A549 (cell line): ENCODE measurements around the gene KCNMA1. TPM values are rescaled to one million over a fixed set of nuclear protein-coding genes. Genes with fewer than 3 reads are reported as not detected.

Source experiments
- ATAC-seq, 2 experiments: fragments of 200-7000 bp in 1 of 2; fragments of >200 bp in 1 of 2; cut with Nextera tagmentation in 1 of 2; cut with Tn5 transposase in 1 of 2; 3 replicates each; pipeline versions ENCODE4 v1.8.0 to v1.9.1; 2018 to 2020; ENCODE audit warnings: mild to moderate bottlenecking in 1 of 2, moderate library complexity in 1 of 2
- CTCF ChIA-PET: fragments of 300-600 bp; sonication (Branson Sonifier 250); formaldehyde crosslinking; extraction: SDS; loops from one replicate; lab custom pipeline; 2021; ENCODE audit warnings: antibody characterized with exemption, inconsistent platforms; lab: Yijun Ruan, JAX
- POLR2A ChIA-PET: fragments of 350-600 bp; formaldehyde crosslinking; extraction: SDS; loops from one replicate; lab custom pipeline; 2021; ENCODE audit warnings: antibody characterized with exemption, inconsistent platforms; lab: Yijun Ruan, JAX
- DNase-seq, 2 experiments: peaks; one replicate each; pipeline versions ENCODE4 v3.0.0 to v3.0.0-alpha.2; 2011 to 2016; ENCODE audit warnings: low read depth in 1 of 2, low spot score in 1 of 2
- FAIRE-seq: peaks from 2 replicates; lab custom pipeline; 2011; peaks lifted over from hg19 to GRCh38; lab: Jason Lieb, UNC
- H3K27ac ChIP-seq, 2 experiments: fragments of >200 bp; sonication (Bioruptor Twin); formaldehyde crosslinking; 3 replicates each; pipeline ENCODE4 v1.5.1; 2016 to 2017
- H3K4me1 ChIP-seq: fragments of >200 bp; sonication (Bioruptor Twin); formaldehyde crosslinking; 3 replicates; pipeline ENCODE4 v1.6.1; 2016
- H3K4me2 ChIP-seq: fragments of >200 bp; sonication (Bioruptor Twin); formaldehyde crosslinking; 3 replicates; pipeline ENCODE4 v1.6.1; 2016
- H3K4me3 ChIP-seq: fragments of >200 bp; sonication (Bioruptor Twin); formaldehyde crosslinking; 3 replicates; pipeline ENCODE4 v1.5.1; 2016
- H3K9me3 ChIP-seq: fragments of >200 bp; sonication (Bioruptor Twin); formaldehyde crosslinking; 3 replicates; pipeline ENCODE4 v1.6.1; 2016
- FOSL2 ChIP-seq, 2 experiments: fragments of 450-650 bp in 1 of 2; fragments of >200 bp in 1 of 2; sonication (Bioruptor Twin) in 1 of 2; formaldehyde crosslinking; IDR thresholded peaks; 2 replicates each; pipeline versions ENCODE4 v1.5.0 to v1.6.1; 2016 to 2020; ENCODE audit warnings: mild to moderate bottlenecking in 1 of 2, moderate library complexity in 1 of 2
- GATA3 ChIP-seq: IDR thresholded peaks from 2 replicates; pipeline ENCODE4 v1.6.1; 2012; ENCODE audit warnings: borderline replicate concordance
- HOXB13 ChIP-seq: fragments of 250-450 bp; sonication (Bioruptor Pico); IDR thresholded peaks from 2 replicates; pipeline ENCODE4 v1.5.0; 2020; ENCODE audit warnings: low read depth, mild to moderate bottlenecking, moderate library complexity
- HOXB5 ChIP-seq: fragments of 250-450 bp; sonication (Bioruptor Pico); IDR thresholded peaks from 2 replicates; pipeline ENCODE4 v1.5.0; 2020; ENCODE audit warnings: mild to moderate bottlenecking, moderate library complexity
- MAFK ChIP-seq: fragments of 450-650 bp; IDR thresholded peaks from 2 replicates; pipeline ENCODE4 v1.6.1; 2014; ENCODE audit not compliant: partially characterized antibody
- MAZ ChIP-seq: fragments of 150-350 bp; IDR thresholded peaks from 2 replicates; pipeline ENCODE4 v1.6.1; 2014; ENCODE audit warnings: antibody characterized with exemption, low read depth, low read length, borderline replicate concordance
- NPAS2 ChIP-seq: fragments of 250-450 bp; sonication (Bioruptor Pico); IDR thresholded peaks from 2 replicates; pipeline ENCODE4 v1.8.0; 2022; ENCODE audit warnings: mild to moderate bottlenecking, moderate library complexity, borderline replicate concordance
- RCOR1 ChIP-seq: fragments of 150-350 bp; IDR thresholded peaks from 2 replicates; pipeline ENCODE4 v1.6.1; 2014; ENCODE audit warnings: antibody characterized with exemption, low read length, low read depth
- RNF2 ChIP-seq: fragments of 200-600 bp; sonication (generic); IDR thresholded peaks from 2 replicates; pipeline ENCODE4 v1.6.1; 2016; ENCODE audit warnings: low read depth, mild to moderate bottlenecking, antibody characterized with exemption, moderate library complexity, borderline replicate concordance
- TFCP2L1 ChIP-seq: fragments of 250-450 bp; sonication (Bioruptor Pico); IDR thresholded peaks from 2 replicates; pipeline ENCODE4 v1.5.0; 2021; ENCODE audit warnings: mild to moderate bottlenecking
- TP53 ChIP-seq: fragments of 250-450 bp; sonication (Bioruptor Pico); IDR thresholded peaks from 2 replicates; pipeline ENCODE4 v1.5.0; 2021; ENCODE audit warnings: mild to moderate bottlenecking, moderate library complexity
- ZC3H11A ChIP-seq: fragments of 450-650 bp; IDR thresholded peaks from 2 replicates; pipeline ENCODE4 v1.6.1; 2014; ENCODE audit warnings: antibody characterized with exemption, mild to moderate bottlenecking
- ZSCAN20 ChIP-seq: fragments of 250-450 bp; sonication (Bioruptor Pico); IDR thresholded peaks from 2 replicates; pipeline ENCODE4 v1.8.0; 2022; ENCODE audit warnings: mild to moderate bottlenecking, moderate library complexity
- WGBS: methylation state at CpG from one replicate; pipeline ENCODE4 v1.1.6; 2017; ENCODE audit errors: missing lambda C conversion rate; 5-methylcytosine and 5-hydroxymethylcytosine counted together
- polyA plus RNA-seq, 4 experiments: library from polyadenylated mRNA; depleted of rRNA in 3 of 4; stranded (reverse); fragments of >200 nt; fragmentation: RNase III in 1 of 4; extraction: RNeasy Plus Mini Kit Qiagen cat#74134 plus additional on column Dnase treatment in 1 of 4; gene quantifications; 2 replicates in 3 of 4; 3 replicates in 1 of 4; pipeline ENCODE4 v1.2.3, GENCODE V29; 2011 to 2017
- TF ChIP-seq, protein P1 (sequence below): fragments of 250-450 bp; sonication (Bioruptor Pico); IDR thresholded peaks from 2 replicates; pipeline ENCODE4 v1.5.0; 2021; ENCODE audit warnings: mild to moderate bottlenecking, moderate library complexity, borderline replicate concordance
- TF ChIP-seq, protein P2 (sequence below): fragments of >200 bp; sonication (Bioruptor Twin); formaldehyde crosslinking; IDR thresholded peaks from 3 replicates; pipeline ENCODE4 v1.5.1; 2016
- TF ChIP-seq, protein P3 (sequence below): fragments of 150-350 bp; IDR thresholded peaks from 2 replicates; pipeline ENCODE4 v1.6.1; 2014; ENCODE audit warnings: low read depth, mild to moderate bottlenecking, low read length
- TF ChIP-seq, protein P4 (sequence below): fragments of 200-600 bp; sonication (generic); IDR thresholded peaks from 2 replicates; pipeline ENCODE4 v1.6.1; 2016; ENCODE audit warnings: antibody characterized with exemption, mild to moderate bottlenecking, moderate library complexity
- TF ChIP-seq, protein P5 (sequence below): IDR thresholded peaks from 2 replicates; pipeline ENCODE4 v1.6.1; 2012; ENCODE audit warnings: low read depth, borderline replicate concordance

The KCNMA1 gene
- polyA plus RNA-seq, 2 of the 4 experiments (the other 2 are of a cell fraction), result 14.9 to 30.6 TPM

DNA sequence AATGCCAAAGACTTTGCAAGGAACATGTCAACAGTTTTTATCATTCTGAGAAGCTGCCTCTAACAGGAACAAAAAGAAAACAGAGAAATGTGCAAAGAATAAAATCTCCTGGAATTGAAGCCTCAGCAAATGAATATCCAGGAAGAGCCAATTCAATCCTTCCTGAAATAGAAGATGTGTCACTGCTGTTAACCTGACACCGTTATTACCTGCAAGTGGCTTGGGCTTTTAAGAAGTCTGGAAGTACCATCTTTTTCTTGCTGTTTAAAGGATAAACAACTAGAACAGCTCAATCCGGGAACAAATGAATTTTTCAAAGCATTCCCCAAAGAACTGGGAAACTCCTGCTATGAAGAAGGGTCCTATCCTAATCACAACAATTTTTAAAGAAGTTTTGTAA lies 434.8 kb downstream of the KCNMA1 start:
- 62% methylated on average over 2 of the region's 2 CpGs for WGBS
- no peak for FAIRE-seq
- no peak for ATAC-seq
- ChIA-PET POLR2A (no interaction called here), CTCF (interaction anchor here (0.7 to 1.2 kb wide), 3 partner anchors 29 to 508 kb away, joined by 3 read pairs; no protein-coding TSS in a partner anchor)
- DNase-seq, result no peak
- H3K9me3 ChIP-seq, result 0 out of 3 replicates have a peak, but pooled peaks cover 5% of the 10 kb centered on the region
- no peak overlapping the region for H3K4me3 ChIP-seq
- H3K27ac ChIP-seq, result no peak overlapping the region
- TF ChIP-seq, protein P1, sequence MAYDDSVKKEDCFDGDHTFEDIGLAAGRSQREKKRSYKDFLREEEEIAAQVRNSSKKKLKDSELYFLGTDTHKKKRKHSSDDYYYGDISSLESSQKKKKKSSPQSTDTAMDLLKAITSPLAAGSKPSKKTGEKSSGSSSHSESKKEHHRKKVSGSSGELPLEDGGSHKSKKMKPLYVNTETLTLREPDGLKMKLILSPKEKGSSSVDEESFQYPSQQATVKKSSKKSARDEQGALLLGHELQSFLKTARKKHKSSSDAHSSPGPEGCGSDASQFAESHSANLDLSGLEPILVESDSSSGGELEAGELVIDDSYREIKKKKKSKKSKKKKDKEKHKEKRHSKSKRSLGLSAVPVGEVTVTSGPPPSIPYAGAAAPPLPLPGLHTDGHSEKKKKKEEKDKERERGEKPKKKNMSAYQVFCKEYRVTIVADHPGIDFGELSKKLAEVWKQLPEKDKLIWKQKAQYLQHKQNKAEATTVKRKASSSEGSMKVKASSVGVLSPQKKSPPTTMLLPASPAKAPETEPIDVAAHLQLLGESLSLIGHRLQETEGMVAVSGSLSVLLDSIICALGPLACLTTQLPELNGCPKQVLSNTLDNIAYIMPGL (CRISPR knock-in tag), result no peak
- TF ChIP-seq FOSL2 (IDR thresholded peaks at IDR 0.05) (no peak), FOSL2 (CRISPR knock-in tag; IDR thresholded peaks at IDR 0.05) (no peak), HOXB5 (CRISPR knock-in tag) (no peak), MAZ (no peak), ZC3H11A (no peak), MAFK (no peak), RNF2 (no peak), RCOR1 (no peak), HOXB13 (CRISPR knock-in tag) (no peak), GATA3 (no peak), TP53 (CRISPR knock-in tag) (no peak), ZSCAN20 (CRISPR knock-in tag) (no peak), TFCP2L1 (no peak), NPAS2 (CRISPR knock-in tag) (no peak)
- TF ChIP-seq, protein P2, sequence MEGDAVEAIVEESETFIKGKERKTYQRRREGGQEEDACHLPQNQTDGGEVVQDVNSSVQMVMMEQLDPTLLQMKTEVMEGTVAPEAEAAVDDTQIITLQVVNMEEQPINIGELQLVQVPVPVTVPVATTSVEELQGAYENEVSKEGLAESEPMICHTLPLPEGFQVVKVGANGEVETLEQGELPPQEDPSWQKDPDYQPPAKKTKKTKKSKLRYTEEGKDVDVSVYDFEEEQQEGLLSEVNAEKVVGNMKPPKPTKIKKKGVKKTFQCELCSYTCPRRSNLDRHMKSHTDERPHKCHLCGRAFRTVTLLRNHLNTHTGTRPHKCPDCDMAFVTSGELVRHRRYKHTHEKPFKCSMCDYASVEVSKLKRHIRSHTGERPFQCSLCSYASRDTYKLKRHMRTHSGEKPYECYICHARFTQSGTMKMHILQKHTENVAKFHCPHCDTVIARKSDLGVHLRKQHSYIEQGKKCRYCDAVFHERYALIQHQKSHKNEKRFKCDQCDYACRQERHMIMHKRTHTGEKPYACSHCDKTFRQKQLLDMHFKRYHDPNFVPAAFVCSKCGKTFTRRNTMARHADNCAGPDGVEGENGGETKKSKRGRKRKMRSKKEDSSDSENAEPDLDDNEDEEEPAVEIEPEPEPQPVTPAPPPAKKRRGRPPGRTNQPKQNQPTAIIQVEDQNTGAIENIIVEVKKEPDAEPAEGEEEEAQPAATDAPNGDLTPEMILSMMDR, result no peak
- TF ChIP-seq, protein P3, sequence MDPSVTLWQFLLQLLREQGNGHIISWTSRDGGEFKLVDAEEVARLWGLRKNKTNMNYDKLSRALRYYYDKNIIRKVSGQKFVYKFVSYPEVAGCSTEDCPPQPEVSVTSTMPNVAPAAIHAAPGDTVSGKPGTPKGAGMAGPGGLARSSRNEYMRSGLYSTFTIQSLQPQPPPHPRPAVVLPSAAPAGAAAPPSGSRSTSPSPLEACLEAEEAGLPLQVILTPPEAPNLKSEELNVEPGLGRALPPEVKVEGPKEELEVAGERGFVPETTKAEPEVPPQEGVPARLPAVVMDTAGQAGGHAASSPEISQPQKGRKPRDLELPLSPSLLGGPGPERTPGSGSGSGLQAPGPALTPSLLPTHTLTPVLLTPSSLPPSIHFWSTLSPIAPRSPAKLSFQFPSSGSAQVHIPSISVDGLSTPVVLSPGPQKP, result no peak
- TF ChIP-seq, protein P4, sequence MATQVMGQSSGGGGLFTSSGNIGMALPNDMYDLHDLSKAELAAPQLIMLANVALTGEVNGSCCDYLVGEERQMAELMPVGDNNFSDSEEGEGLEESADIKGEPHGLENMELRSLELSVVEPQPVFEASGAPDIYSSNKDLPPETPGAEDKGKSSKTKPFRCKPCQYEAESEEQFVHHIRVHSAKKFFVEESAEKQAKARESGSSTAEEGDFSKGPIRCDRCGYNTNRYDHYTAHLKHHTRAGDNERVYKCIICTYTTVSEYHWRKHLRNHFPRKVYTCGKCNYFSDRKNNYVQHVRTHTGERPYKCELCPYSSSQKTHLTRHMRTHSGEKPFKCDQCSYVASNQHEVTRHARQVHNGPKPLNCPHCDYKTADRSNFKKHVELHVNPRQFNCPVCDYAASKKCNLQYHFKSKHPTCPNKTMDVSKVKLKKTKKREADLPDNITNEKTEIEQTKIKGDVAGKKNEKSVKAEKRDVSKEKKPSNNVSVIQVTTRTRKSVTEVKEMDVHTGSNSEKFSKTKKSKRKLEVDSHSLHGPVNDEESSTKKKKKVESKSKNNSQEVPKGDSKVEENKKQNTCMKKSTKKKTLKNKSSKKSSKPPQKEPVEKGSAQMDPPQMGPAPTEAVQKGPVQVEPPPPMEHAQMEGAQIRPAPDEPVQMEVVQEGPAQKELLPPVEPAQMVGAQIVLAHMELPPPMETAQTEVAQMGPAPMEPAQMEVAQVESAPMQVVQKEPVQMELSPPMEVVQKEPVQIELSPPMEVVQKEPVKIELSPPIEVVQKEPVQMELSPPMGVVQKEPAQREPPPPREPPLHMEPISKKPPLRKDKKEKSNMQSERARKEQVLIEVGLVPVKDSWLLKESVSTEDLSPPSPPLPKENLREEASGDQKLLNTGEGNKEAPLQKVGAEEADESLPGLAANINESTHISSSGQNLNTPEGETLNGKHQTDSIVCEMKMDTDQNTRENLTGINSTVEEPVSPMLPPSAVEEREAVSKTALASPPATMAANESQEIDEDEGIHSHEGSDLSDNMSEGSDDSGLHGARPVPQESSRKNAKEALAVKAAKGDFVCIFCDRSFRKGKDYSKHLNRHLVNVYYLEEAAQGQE, result no peak
- TF ChIP-seq, protein P5, sequence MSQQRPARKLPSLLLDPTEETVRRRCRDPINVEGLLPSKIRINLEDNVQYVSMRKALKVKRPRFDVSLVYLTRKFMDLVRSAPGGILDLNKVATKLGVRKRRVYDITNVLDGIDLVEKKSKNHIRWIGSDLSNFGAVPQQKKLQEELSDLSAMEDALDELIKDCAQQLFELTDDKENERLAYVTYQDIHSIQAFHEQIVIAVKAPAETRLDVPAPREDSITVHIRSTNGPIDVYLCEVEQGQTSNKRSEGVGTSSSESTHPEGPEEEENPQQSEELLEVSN, result no peak
- H3K4me2 ChIP-seq, result no peak overlapping the region
- peaks cover 4% of the 10 kb centered on the region; the same call in 1 of the 3 replicates for H3K4me1 ChIP-seq
